Endothelial cell of umbilical vein (primary cell): ENCODE results near the gene CYP2A7.
"Not testable (repeated sequence)": the region's sequence is repeated elsewhere in the genome, so short reads cannot be mapped to it uniquely, and the experiment has no call there.

Experiments
- CTCF ChIP-seq, 2 donors: IDR thresholded peaks; 1 replicate in 1 of 2; 2 replicates in 1 of 2; pipeline ENCODE4 v1.5.1; 2011; ENCODE audit warnings: low read length in 2 of 2, mild to moderate bottlenecking in 2 of 2, moderate library complexity in 2 of 2, control low read depth in 1 of 2, inconsistent platforms in 1 of 2, low read depth in 1 of 2; ENCODE audit not compliant: insufficient read depth in 1 of 2; ENCODE audit errors: extremely low read depth in 1 of 2
- EZH2 ChIP-seq: IDR thresholded peaks from 2 replicates; pipeline ENCODE4 v1.6.1; 2012; ENCODE audit warnings: borderline replicate concordance, low read depth, mild to moderate bottlenecking, moderate library complexity, low read length, inconsistent platforms; ENCODE audit not compliant: severe bottlenecking

DNA sequence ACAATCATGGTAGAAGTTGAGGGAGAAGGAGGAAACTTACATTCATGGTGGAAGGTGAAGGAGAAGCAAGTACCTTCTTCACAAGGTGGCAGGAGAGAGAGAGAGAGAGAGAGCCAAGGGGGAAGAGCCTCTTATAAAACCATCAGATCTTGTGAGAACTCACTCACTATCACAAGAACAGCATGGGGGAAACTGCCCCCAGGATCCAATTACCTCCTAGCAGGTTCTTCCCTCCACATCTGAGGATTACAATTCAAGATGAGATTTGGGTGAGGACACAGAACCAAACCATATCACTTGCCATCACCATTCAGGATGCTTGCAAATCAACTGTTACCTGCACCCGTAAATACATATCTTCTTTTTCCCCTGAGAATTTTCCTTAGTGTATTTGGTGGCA lies 44.2 kb upstream of the CYP2A7 start:
- not testable (repeated sequence) for TF ChIP-seq EZH2; CTCF (IDR thresholded peaks at IDR 0.05; ENCODE audit: extremely low read depth in 1 of 2, insufficient read depth in 1 of 2, low read depth in 1 of 2, low read length in 2 of 2)
